ENCODE results near the gene THSD7B.
"Not testable (repeated sequence)": the region's sequence is repeated elsewhere in the genome, so short reads cannot be mapped to it uniquely, and the experiment has no call there.

THSD7B gene

GRCh38 chr2:137674991-137675390 is 909.6 kb downstream of the THSD7B start:
- no peak overlapping the region for H3K4me3 ChIP-seq (ENCODE audit: low read depth, low read length)

- no peak overlapping the region for H3K4me3 ChIP-seq (ENCODE audit: low read depth, low read length)
Observed at GRCh38 chr2:137675584-137676327, 910.4 kb downstream of the THSD7B start.

- no peak overlapping the region for H3K4me3 ChIP-seq (ENCODE audit: low read depth, low read length)
Observed at GRCh38 chr2:137676346-137676745, 911.0 kb downstream of the THSD7B start.

- no peak overlapping the region for H3K4me3 ChIP-seq (ENCODE audit: low read depth, low read length)
Observed at GRCh38 chr2:137677466-137677865, 912.1 kb downstream of the THSD7B start.

- H3K4me3 ChIP-seq (ENCODE audit: low read depth, low read length) = no peak overlapping the region
Observed at GRCh38 chr2:137689549-137689948, 924.2 kb downstream of the THSD7B start.

GRCh38 chr2:137693534-137693933 is 928.2 kb downstream of the THSD7B start:
- H3K4me3 ChIP-seq (ENCODE audit: low read depth, low read length) = no peak overlapping the region

GRCh38 chr2:137696916-137697315 is 931.6 kb downstream of the THSD7B start:
- no peak overlapping the region for H3K4me3 ChIP-seq (ENCODE audit: low read depth, low read length)

- not testable (repeated sequence) for H3K4me3 ChIP-seq (ENCODE audit: low read depth, low read length)
Observed at GRCh38 chr2:137700250-137700649, 934.9 kb downstream of the THSD7B start.

- no peak overlapping the region for H3K4me3 ChIP-seq (ENCODE audit: low read depth, low read length)
Observed at GRCh38 chr2:137700681-137701080, 935.3 kb downstream of the THSD7B start.

GRCh38 chr2:137705296-137705695 is 940.0 kb downstream of the THSD7B start:
- no peak overlapping the region for H3K4me3 ChIP-seq (ENCODE audit: low read depth, low read length)

- no peak overlapping the region for H3K4me3 ChIP-seq (ENCODE audit: low read depth, low read length)
Observed at GRCh38 chr2:137706786-137707613, 941.7 kb downstream of the THSD7B start.

GRCh38 chr2:137708311-137708710 is 943.0 kb downstream of the THSD7B start:
- H3K4me3 ChIP-seq (ENCODE audit: low read depth, low read length) = no peak overlapping the region

- H3K4me3 ChIP-seq (ENCODE audit: low read depth, low read length) = no peak overlapping the region
Observed at GRCh38 chr2:137715731-137716191, 950.4 kb downstream of the THSD7B start.

- H3K4me3 ChIP-seq (ENCODE audit: low read depth, low read length) = no peak overlapping the region
Observed at GRCh38 chr2:137718786-137719185, 953.4 kb downstream of the THSD7B start.

- H3K4me3 ChIP-seq (ENCODE audit: low read depth, low read length) = no peak overlapping the region
Observed at GRCh38 chr2:137721733-137722132, 956.4 kb downstream of the THSD7B start.

- H3K4me3 ChIP-seq (ENCODE audit: low read depth, low read length) = no peak overlapping the region
Observed at GRCh38 chr2:137724912-137725311, 959.6 kb downstream of the THSD7B start.
